Caco-2 (cell line): Measurements from ENCODE around the gene TGM3. TPM values are rescaled to one million over a fixed set of nuclear protein-coding genes. Genes with fewer than 3 reads are reported as not detected.

Source experiments
- BruUV-seq: library from RNA; stranded (reverse); fragments of 400-500 nt; replicated peaks from 2 replicates; lab custom pipeline; 2021; lab: Mats Ljungman, UMichigan
- CTCF ChIA-PET: fragments of 300-600 bp; sonication (Branson Sonifier 250); formaldehyde crosslinking; loops from one replicate; lab custom pipeline; 2022; ENCODE audit warnings: antibody characterized with exemption; lab: Charles Lee
- POLR2A ChIA-PET: fragments of 300-600 bp; sonication (Branson Sonifier 250); formaldehyde crosslinking; loops from one replicate; lab custom pipeline; 2022; ENCODE audit warnings: antibody characterized with exemption; lab: Charles Lee
- DNase-seq, 2 experiments: peaks; one replicate each; pipeline versions ENCODE4 v3.0.0 to v3.0.0-alpha.2; 2020 to 2022
- H3K27me3 ChIP-seq: replicated peaks from 2 replicates; pipeline ENCODE4 v1.6.0; 2011; ENCODE audit warnings: low read length; ENCODE audit not compliant: control insufficient read depth, insufficient read depth
- H3K36me3 ChIP-seq: 2 replicates; pipeline ENCODE4 v1.5.1; 2011; ENCODE audit warnings: low read length; ENCODE audit not compliant: control insufficient read depth, insufficient read depth
- H3K4me1 ChIP-seq: fragments of 250-450 bp; sonication (Bioruptor Pico); 2 replicates; pipeline ENCODE4 v1.5.1; 2020; ENCODE audit warnings: mild to moderate bottlenecking
- H3K4me3 ChIP-seq: 2 replicates; pipeline ENCODE4 v1.5.1; 2011; ENCODE audit warnings: low read depth, mild to moderate bottlenecking, control low read depth, low read length
- H3K9me3 ChIP-seq: fragments of 250-450 bp; sonication (Bioruptor Pico); 2 replicates; pipeline ENCODE4 v1.5.1; 2020; ENCODE audit warnings: mild to moderate bottlenecking, moderate library complexity
- H3K27ac Mint-ChIP-seq: one replicate; pipeline ENCODE4 v1.8.0; 2022; ENCODE audit warnings: mixed read lengths; ENCODE audit not compliant: unreplicated experiment
- H3K27me3 Mint-ChIP-seq: one replicate; pipeline ENCODE4 v1.8.0; 2022; ENCODE audit warnings: mixed read lengths; ENCODE audit not compliant: insufficient read depth, unreplicated experiment
- H3K36me3 Mint-ChIP-seq: one replicate; pipeline ENCODE4 v1.8.0; 2022; ENCODE audit warnings: mild to moderate bottlenecking, mixed read lengths; ENCODE audit not compliant: insufficient read depth, unreplicated experiment
- H3K4me1 Mint-ChIP-seq: one replicate; pipeline ENCODE4 v1.8.0; 2022; ENCODE audit warnings: low read depth, mixed read lengths; ENCODE audit not compliant: unreplicated experiment
- H3K4me3 Mint-ChIP-seq: one replicate; pipeline ENCODE4 v1.8.0; 2022; ENCODE audit warnings: mild to moderate bottlenecking, moderate library complexity, mixed read lengths; ENCODE audit not compliant: unreplicated experiment
- H3K9me3 Mint-ChIP-seq: one replicate; pipeline ENCODE4 v1.8.0; 2022; ENCODE audit warnings: mixed read lengths; ENCODE audit not compliant: unreplicated experiment
- CTCF ChIP-seq, 2 experiments: fragments of 200-600 bp in 1 of 2; IDR thresholded peaks; 1 replicate in 1 of 2; 2 replicates in 1 of 2; pipeline versions ENCODE4 v1.5.1 to v1.8.0; 2011 to 2022; ENCODE audit warnings: antibody characterized with exemption in 1 of 2, control low read depth in 1 of 2, inconsistent platforms in 1 of 2, low read depth in 1 of 2, low read length in 1 of 2, mild to moderate bottlenecking in 1 of 2, moderate library complexity in 1 of 2; ENCODE audit not compliant: insufficient read depth in 1 of 2, severe bottlenecking in 1 of 2, unreplicated experiment in 1 of 2
- intact Hi-C: fragments of 100-400 bp; cut with micrococcal nuclease; formaldehyde crosslinking; loops from one replicate; pipeline ENCODE4 v1.10.0; 2022; ENCODE audit not compliant: unreplicated experiment
- total RNA-seq: library from RNA; stranded (reverse); gene quantifications from 2 replicates; pipeline ENCODE4 v1.2.3, GENCODE V29; 2022

The TGM3 gene
- total RNA-seq, 1 experiment from 2014 or later = 0.20 TPM

DNA sequence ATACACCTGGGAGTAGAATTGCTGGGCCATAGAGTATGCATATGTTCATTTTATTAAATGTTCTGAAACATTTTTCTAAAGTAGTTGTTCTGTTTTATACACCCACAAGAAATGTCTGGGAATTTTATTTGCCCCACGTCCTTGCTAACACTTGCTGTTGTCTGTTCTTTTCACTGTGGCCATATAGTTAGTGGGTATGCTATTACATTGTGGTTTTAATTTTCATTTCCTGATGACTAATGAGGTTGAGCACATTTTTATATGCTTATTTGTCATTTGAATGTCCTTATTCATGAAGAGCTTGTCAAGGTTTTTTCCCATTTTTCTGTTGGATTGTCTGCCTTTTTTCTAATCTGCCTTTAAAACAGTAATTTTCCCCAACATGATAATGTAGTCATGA is 41.5 kb upstream of the TGM3 start:
- Histone ChIP-seq H3K9me3 (no peaks in the 10 kb centered on the region), H3K4me1 (no peaks in the 10 kb centered on the region), H3K36me3 (no peaks in the 10 kb centered on the region), H3K4me3 (no peak overlapping the region), H3K27me3 (no peaks in the 10 kb centered on the region)
- Mint-ChIP-seq H3K36me3 (no peaks in the 10 kb centered on the region), H3K27ac (no peak overlapping the region), H3K4me1 (no peaks in the 10 kb centered on the region), H3K4me3 (no peak overlapping the region), H3K9me3 (no peaks in the 10 kb centered on the region), H3K27me3 (peaks cover 6% of the 10 kb centered on the region)
- CTCF ChIA-PET = no interaction called here
- no TSS peak for BruUV-seq
- no peak for DNase-seq
- POLR2A ChIA-PET = no interaction called here
- intact Hi-C loops = no loop called here
- no peak for TF ChIP-seq CTCF (IDR thresholded peaks at IDR 0.05; ENCODE audit: insufficient read depth in 1 of 2, low read depth in 1 of 2, low read length in 1 of 2, severe bottlenecking in 1 of 2, unreplicated experiment in 1 of 2)

- Mint-ChIP-seq H3K4me3 (no peak overlapping the region), H3K27ac (no peak overlapping the region), H3K9me3 (no peaks in the 10 kb centered on the region), H3K4me1 (no peaks in the 10 kb centered on the region), H3K27me3 (peaks cover 6% of the 10 kb centered on the region), H3K36me3 (no peaks in the 10 kb centered on the region)
- ChIA-PET CTCF (interaction anchor here (0.6 kb wide), 1 partner anchor 717 kb away, joined by 3 read pairs; no protein-coding TSS in a partner anchor), POLR2A (no interaction called here)
- H3K4me1 ChIP-seq = peaks cover under 1% of the 10 kb centered on the region
- no peak for TF ChIP-seq CTCF (IDR thresholded peaks at IDR 0.05; ENCODE audit: insufficient read depth in 1 of 2, low read depth in 1 of 2, low read length in 1 of 2, severe bottlenecking in 1 of 2, unreplicated experiment in 1 of 2)
- BruUV-seq = no TSS peak
- DNase-seq = no peak
- intact Hi-C loops = no loop called here
- H3K4me3 ChIP-seq = no peak overlapping the region
- no peaks in the 10 kb centered on the region for H3K36me3 ChIP-seq
- H3K27me3 ChIP-seq = no peaks in the 10 kb centered on the region
- no peaks in the 10 kb centered on the region for H3K9me3 ChIP-seq
These were observed 39.8 kb upstream of the TGM3 start for GRCh38 chr20:2255926-2256531.

GRCh38 chr20:2259731-2260130 is 36.1 kb upstream of the TGM3 start:
- intact Hi-C loops = no loop called here
- no peaks in the 10 kb centered on the region for H3K4me1 Mint-ChIP-seq
- no TSS peak for BruUV-seq
- no peaks in the 10 kb centered on the region for H3K36me3 Mint-ChIP-seq
- Histone ChIP-seq H3K4me3 (no peak overlapping the region), H3K9me3 (no peaks in the 10 kb centered on the region), H3K4me1 (peaks cover 7% of the 10 kb centered on the region), H3K27me3 (no peaks in the 10 kb centered on the region), H3K36me3 (no peaks in the 10 kb centered on the region)
- no peak for DNase-seq
- no peak overlapping the region for H3K4me3 Mint-ChIP-seq
- TF ChIP-seq CTCF (IDR thresholded peaks at IDR 0.05; ENCODE audit: insufficient read depth in 1 of 2, low read depth in 1 of 2, low read length in 1 of 2, severe bottlenecking in 1 of 2, unreplicated experiment in 1 of 2) = no peak
- no peaks in the 10 kb centered on the region for H3K9me3 Mint-ChIP-seq
- peaks cover 2% of the 10 kb centered on the region for H3K27me3 Mint-ChIP-seq
- POLR2A ChIA-PET = no interaction called here
- CTCF ChIA-PET = no interaction called here
- H3K27ac Mint-ChIP-seq = no peak overlapping the region
